ENCODE results near the gene C9.
"Not testable (repeated sequence)": the region's sequence is repeated elsewhere in the genome, so short reads cannot be mapped to it uniquely, and the experiment has no call there.

The C9 gene

GRCh38 chr5:39328731-39329130 is 35.6 kb downstream of the C9 start:
- DNase-seq (ENCODE audit: low spot score), result no peak

GRCh38 chr5:39323542-39323941 is 40.8 kb downstream of the C9 start:
- no peak for DNase-seq (ENCODE audit: low spot score)

DNA sequence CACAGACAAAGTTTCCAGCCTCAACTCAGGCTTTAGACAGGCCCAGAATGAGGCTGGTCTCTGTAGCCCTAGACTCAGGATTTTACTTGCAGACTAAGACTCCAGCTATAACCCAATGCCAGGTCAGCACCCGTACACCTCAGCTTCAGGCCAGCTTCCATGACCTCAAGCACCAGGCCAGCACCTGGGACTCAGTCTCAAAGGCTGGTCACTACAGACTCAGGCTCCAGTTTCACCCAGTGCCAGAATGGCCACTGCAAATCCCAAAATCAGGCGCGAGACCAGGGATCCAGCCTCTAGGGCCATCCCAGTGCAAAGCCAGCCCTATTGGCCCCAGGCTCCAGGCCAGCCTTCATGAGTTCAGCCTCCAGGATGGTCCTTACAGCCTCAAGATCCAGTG is 44.9 kb downstream of the C9 start:
- no peak for DNase-seq (ENCODE audit: low spot score)

GRCh38 chr5:39316464-39316863 is 47.8 kb downstream of the C9 start:
- not testable (repeated sequence) for DNase-seq (ENCODE audit: low spot score)

DNA sequence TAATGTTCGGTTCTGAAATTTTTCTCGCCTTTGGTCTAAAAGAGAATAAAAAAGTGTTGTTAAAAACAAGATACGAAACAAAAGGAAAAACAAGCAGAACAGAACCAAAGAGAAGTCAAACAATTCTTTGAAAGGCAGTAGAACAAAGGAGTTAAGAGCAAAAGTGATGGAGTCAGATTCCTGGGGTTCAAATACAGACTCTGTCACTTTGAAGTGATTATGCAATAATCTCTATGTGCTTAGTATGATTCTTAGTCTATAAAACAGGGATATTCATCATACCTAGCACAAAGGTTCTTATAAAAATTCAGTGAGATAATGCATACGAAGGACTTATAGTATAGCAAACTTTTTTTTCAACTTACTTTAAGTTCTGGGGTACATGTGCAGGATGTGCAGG is 48.3 kb downstream of the C9 start:
- no peak for DNase-seq (ENCODE audit: low spot score)

DNA sequence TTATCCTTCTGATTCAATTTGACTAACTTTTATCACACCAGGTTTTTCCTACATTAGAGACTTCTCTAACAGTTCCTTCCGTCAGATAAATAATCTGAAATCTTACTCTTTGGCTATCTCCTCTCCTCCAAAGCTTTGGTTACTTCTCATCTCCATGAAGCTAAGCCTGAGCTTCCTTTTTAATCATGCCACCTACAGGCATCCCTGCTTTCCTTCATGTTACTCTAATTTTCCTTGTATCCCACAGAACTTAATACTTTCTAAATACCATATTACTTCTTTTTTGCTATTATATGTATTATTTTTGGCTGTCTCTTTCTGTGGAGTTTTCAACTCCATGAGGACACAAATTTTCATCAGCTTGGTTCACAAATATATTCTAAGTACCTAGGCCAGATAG is 49.7 kb downstream of the C9 start:
- DNase-seq (ENCODE audit: low spot score), result no peak

DNA sequence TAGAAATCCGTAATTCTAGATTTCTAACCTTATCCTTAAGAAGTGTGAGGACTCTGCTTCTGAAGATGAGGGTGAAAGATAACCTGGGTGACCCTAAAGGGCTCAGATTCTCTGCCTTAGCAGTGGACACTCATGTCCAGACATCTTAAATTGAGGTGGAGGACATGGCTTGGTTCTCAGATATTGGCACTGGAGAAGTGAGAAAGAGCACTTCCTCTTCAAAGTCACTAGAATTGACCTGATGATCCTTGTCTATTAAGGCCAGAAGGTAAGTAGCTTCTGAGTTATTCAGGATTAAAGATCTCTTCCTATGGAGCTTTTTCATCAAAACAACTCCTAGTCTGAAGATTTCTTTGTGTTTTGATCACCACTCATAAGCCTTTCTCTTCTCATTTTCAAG is 54.8 kb downstream of the C9 start:
- DNase-seq (ENCODE audit: low spot score), result no peak

GRCh38 chr5:39302472-39302871 is 61.8 kb downstream of the C9 start:
- DNase-seq (ENCODE audit: low spot score), result no peak

DNA sequence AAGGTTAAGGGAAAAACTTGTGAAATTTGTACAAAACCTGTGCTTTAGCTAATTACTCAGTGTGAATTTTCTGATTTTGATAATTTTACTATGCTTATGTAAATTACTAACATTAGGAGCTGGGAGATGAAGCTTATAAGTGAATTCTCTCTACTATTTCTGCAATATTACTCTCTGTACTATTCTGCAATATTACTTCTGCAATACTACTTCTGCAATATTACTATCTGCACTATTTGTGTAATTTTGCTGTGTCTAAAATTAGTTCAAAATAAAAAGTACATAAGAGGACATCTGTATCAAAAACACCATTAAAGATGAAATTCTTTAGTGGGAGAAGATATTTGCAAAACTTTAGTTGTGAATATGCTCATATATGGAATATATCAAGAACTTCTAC is 62.9 kb downstream of the C9 start:
- DNase-seq (ENCODE audit: low spot score), result no peak

- DNase-seq (ENCODE audit: low spot score), result no peak
Observed at GRCh38 chr5:39299962-39300361, 64.3 kb downstream of the C9 start.

DNA sequence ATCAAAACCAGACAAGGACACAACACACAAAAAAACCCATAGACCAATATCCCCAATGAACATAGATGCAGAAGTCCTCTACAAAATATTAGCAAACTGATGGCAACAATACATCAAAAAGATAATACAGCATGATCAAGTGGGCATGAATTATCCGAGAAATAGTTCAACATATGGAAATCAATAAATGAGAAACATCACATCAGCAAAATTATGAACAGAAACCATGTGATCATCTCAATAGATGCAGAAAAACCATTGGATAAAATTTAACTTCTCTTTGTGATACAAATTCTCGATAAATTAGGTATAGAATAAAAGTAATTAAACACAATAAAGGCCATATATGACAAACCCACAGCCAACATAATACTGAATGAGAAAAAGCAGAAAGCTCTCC is 69.6 kb downstream of the C9 start:
- no peak for DNase-seq (ENCODE audit: low spot score)

GRCh38 chr5:39284552-39284951 is 79.7 kb downstream of the C9 start:
- DNase-seq (ENCODE audit: low spot score), result no peak

GRCh38 chr5:39283231-39283818 is 81.0 kb downstream of the C9 start:
- DNase-seq (ENCODE audit: low spot score), result peak; percentile 11

DNA sequence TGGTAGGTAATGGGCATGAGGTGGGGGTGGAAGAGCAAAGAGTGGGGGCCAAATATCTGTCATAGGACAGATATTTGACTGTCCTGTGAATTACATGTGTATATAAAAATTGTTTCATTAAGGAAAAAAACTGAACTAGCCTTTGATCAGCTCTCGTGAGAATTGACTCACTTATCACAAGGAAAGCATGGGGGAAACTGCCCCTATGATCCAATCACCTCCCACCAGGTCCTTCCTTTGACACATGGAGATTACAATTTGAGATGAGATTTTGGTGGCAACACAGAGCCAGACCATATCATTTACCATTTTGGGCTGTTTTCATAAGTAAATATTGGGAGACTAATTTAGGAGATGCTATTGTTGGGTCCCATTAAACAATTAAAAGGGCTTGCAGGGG is 81.7 kb downstream of the C9 start:
- no peak for DNase-seq (ENCODE audit: low spot score)

DNA sequence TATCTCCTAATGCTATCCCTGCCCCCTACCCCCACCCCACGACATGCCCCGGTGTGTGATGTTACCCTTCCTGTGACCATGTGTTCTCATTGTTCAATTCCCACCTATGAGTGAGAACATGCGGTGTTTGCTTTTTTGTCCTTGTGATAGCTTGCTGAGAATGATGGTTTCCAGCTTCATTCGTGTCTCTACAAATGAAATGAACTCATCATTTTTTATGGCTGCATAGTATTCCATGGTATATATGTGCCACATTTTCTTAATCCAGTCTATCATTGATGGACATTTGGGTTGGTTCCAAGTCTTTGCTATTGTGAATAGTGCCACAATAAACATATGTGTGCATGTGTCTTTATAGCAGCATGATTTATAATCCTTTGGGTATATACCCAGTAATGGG is 88.4 kb downstream of the C9 start:
- DNase-seq (ENCODE audit: low spot score), result not testable (repeated sequence)

GRCh38 chr5:39274398-39275085 is 89.8 kb downstream of the C9 start:
- DNase-seq (ENCODE audit: low spot score), result no peak

DNA sequence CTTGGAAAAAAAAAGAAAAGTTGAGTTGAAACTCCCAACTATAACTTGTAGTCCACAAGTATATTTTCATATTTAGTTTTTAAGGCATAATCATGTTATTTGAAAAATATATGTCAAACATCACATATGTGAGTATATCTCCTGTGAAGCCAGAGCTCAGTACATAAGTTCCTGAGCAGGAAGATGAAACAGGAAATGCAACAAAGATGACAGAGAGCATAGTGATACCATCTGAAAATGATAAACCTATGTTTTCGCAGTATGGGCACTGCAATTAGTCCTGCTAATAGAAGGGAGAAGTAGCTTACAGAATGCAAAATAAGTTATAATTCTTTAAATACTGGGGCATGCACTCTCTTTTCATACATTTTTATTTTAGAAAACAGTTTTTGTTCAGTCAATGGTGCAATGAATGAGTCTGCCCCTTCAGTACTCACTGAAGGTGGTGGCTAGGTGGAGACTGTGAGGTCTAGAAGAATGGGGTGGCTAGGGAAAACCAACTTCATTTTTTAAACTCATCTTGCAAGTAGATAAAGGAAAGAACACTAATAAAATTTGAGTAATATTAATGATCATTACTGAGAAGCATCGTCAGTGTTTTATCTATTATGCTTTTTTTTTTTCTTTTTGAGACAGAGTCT is 90.9 kb downstream of the C9 start:
- DNase-seq (ENCODE audit: low spot score), result no peak

- DNase-seq (ENCODE audit: low spot score), result not testable (repeated sequence)
Observed at GRCh38 chr5:39272869-39273231, 91.4 kb downstream of the C9 start.

- DNase-seq (ENCODE audit: low spot score), result no peak
Observed at GRCh38 chr5:39270225-39270848, 94.0 kb downstream of the C9 start.

GRCh38 chr5:39267186-39267585 is 97.1 kb downstream of the C9 start:
- DNase-seq (ENCODE audit: low spot score), result no peak

DNA sequence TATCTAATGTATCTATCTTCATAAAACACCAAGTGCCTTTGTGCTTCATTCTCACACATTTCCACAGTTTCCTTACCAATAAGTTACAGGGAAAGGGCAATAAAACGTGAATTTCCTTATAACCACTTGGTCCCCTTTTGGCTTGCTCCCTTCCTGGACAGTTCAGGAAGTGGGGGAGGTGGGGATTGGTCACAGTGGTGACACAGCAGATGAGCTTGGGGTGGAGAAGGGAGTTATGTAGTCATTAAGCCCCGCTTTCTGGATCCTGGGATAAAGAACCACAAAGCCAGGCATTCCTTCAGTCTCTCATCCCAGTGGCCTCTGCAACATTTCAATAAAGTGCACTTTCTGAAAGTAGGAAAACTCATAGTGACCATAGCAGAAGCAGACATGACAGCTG is 97.9 kb downstream of the C9 start:
- DNase-seq (ENCODE audit: low spot score), result no peak

DNA sequence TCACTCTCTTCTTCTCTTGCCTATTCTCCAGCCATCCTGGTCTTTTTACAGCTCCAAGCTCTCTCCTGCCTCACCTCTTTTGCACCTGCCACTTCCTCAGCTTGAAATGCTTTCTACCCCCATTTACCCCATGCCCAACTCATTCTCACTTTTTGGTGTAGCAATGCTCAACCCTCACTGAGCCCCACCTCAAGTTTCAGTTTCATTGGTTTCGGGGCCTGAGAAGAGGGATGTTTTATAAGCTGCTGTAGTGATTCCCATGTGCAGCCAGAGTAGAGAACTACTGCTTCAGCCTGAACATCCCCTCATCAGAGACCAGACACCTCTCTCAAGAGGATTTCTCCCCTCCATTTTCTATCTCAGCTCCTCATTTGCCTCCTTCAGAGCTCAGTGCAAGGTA is 99.8 kb downstream of the C9 start:
- DNase-seq (ENCODE audit: low spot score), result no peak

DNA sequence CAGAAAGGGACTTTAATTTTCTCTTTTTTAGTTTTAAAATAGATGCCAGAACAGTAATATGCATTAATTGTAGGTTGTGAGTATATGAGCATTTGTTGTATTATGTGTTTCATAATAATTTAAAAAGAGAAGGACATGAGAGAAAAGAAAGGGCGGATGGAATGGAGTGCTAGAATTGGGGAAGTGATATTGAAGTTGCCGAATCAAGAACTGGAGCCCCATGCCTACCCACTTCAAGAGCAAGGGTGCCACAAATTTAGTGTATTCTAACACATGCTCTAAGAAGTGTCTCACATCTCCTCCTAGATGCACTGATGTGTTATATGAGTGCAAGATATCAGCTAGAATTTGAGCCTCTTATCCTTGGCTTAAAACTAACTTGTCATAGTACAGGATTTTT is 101.3 kb downstream of the C9 start:
- DNase-seq (ENCODE audit: low spot score), result no peak

Data from hematopoietic multipotent progenitor cell treated with erythropoietin and hydrocortisone succinate and interleukin-3 and kit ligand, for 15 days (in vitro differentiated cells).